Omental fat pad (tissue), 4 donors: Measurements from ENCODE around the gene ZNF526. TPM values are rescaled to one million over a fixed set of nuclear protein-coding genes. Genes with fewer than 3 reads are reported as not detected.

Experiments
- ATAC-seq: fragments of 150-250 bp; one replicate; pipeline ENCODE4 v1.9.1; 2016; ENCODE audit warnings: mild to moderate bottlenecking, moderate library complexity; ENCODE audit not compliant: low FRiP score
- DNase-seq: peaks from one replicate; pipeline ENCODE4 v3.0.0-alpha.2; 2019; ENCODE audit warnings: low spot score
- total RNA-seq, 4 donors: library from RNA; depleted of rRNA; stranded (reverse); fragments of >200 nt; gene quantifications; one replicate each; pipeline ENCODE4 v1.1.0, GENCODE V29; 2016
- TF ChIP-seq, protein P1 (sequence below), 3 donors: fragments of 450-650 bp; IDR thresholded peaks; one replicate each; pipeline ENCODE4 v1.5.1; 2016 to 2017; ENCODE audit warnings: antibody characterized with exemption in 3 of 3, mild to moderate bottlenecking in 3 of 3, moderate library complexity in 2 of 3

Gene ZNF526
- total RNA-seq, 4 donors from 2014 or later, result 3.2 to 7.6 (median 5.7) TPM

DNA sequence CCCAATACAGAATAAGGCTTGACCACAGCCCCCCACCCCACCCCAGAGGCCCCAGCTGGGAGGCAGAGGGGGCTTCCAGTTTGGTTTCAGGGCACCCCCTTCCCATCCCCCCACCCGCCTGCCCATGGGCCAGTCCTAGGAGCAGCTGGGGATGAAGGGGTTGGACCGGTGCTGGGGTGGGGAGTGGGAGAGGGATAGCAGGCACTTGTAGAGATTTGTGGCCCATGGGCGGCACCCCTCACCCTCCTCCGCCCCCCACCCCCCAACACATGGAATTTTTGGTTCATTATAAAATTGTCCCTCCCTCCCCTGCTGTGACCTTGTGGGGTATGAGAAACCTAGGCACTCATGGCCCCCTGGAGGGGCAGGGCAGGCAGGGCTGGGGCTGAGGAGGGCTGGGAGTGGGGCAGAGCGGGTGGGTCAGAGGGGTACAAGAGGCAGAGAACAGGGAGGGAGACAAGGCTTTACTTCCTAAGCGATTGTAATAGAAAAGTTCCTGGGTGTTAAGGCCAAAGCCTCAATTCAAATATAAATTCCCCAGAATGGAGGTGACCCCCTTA, 27.6 kb downstream of the ZNF526 start:
- DNase-seq, result no peak
- TF ChIP-seq, protein P1, sequence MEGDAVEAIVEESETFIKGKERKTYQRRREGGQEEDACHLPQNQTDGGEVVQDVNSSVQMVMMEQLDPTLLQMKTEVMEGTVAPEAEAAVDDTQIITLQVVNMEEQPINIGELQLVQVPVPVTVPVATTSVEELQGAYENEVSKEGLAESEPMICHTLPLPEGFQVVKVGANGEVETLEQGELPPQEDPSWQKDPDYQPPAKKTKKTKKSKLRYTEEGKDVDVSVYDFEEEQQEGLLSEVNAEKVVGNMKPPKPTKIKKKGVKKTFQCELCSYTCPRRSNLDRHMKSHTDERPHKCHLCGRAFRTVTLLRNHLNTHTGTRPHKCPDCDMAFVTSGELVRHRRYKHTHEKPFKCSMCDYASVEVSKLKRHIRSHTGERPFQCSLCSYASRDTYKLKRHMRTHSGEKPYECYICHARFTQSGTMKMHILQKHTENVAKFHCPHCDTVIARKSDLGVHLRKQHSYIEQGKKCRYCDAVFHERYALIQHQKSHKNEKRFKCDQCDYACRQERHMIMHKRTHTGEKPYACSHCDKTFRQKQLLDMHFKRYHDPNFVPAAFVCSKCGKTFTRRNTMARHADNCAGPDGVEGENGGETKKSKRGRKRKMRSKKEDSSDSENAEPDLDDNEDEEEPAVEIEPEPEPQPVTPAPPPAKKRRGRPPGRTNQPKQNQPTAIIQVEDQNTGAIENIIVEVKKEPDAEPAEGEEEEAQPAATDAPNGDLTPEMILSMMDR (IDR thresholded peaks at IDR 0.05), result no peak

DNA sequence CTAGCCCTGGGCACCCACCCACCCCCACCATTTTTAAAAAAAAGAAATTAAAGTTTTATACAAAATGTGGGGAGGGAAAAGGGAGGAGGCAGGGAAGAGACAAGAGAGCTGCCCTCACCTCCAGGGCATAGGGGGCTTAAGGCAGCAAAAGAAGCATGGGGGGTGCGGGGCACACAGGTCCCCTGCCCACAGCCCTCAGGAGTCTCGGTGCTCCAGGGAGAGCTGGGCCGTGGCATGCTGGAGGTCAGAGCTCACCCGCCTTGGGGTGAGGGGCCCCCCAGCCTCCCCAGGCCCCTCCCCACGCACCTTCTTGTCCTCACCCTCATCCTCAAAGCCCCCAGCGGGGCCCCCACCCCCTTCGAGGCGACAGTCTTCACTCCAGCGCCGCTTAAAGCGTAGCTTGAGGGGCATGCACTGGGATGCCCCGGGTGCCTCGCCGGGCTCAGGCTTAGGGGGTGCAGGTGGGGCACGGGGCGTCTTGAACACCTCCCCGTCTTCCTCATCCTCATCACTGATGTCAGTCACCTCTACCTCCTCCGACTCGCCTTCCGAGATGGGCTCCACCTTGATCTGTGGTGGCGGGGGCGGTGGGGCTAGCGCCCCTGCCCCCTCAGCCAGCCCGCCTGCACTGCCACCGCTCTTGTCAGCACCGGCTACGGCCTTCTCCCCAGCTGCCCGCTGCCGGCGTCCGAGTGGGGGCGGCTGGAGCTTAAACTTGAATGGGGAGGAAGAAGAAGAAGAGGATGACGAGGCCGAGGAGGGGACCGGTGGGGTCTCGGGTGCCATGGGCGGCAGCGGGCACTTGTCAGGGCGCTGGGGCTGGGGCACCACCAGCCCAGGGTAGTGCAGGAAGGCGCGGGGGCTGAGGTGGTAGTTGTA, 28.4 kb downstream of the ZNF526 start:
- ATAC-seq (no peak), DNase-seq (no peak)
- TF ChIP-seq, protein P1 (IDR thresholded peaks at IDR 0.05), result no peak

More for the DNA sequence above, 27.6 kb downstream of the ZNF526 start:
- no peak for ATAC-seq

DNA sequence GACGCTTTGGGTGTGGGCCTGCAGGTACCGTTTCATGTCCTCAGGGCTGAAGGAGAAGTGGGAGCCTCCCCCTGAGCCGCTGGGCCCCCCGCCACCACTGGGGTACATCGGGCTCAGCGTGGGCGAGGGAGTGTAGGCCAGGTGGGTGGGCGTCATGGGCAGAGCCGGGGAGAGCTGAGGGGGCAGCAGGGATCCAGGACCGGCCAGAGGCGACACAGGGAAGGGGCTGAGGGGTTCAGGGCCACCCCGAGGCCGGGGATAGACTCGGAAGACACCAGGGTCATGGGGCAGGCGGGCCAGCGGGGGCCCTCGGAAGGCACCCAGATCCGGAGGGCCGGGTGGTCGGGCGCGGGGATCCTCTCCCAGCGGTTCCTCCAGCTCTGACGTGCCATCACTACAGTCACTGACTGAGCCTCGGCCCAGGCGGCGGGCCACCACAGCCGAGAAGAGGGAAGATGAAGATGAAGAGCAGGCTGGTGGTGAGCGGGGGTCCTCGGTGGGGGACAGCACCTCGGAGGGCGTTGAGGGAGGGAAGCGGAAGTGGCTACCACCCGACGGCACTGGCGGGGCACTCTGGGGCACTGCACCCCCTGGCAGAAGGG, 29.1 kb downstream of the ZNF526 start:
- ATAC-seq (no peak), DNase-seq (no peak)
- TF ChIP-seq, protein P1 (IDR thresholded peaks at IDR 0.05), result no peak

DNA sequence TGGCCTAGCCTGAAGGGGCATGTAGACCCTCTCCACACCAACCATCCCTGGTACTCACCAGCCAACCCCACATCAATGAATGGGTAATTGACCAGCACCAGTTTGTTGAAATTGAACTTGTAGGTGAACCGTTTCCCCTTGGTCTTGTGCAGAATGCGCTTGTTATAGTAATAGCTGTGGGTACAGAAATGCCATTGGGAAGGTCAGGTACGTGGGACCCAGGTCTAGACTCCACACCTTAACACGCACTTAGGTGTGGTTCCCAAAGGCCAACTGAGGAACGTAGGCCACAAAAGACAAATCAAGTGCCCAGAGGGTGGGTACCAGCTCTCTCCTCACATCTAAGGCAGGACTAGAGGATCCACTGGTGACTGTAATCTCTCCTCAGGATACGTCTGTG, 29.7 kb downstream of the ZNF526 start:
- TF ChIP-seq, protein P1 (IDR thresholded peaks at IDR 0.05), result no peak
- ATAC-seq (no peak), DNase-seq (no peak)

DNA sequence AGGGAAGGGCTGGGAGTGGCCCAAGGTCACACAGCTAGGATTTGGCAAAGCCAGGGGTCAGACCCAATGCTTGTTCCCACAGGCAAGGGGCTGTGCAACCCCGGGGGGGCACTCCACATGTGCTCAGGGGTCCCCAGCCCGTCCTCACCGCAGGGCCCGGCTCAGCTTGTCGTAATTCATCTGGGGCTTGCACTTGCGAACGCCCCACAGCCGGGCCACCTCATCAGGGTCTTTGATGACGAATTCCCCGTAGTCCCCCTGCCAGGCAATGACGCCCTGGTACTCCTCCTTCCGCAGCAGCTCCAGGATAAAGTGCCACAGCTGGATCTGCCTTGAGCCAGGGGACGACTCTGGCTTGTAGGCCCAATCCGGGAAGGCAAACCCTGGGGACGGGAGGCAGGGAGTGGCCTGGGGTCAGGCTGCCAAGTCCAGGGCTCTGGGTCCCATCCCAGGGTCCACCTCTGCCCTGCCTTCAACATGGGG, 30.1 kb downstream of the ZNF526 start:
- DNase-seq (no peak), ATAC-seq (no peak)
- TF ChIP-seq, protein P1 (IDR thresholded peaks at IDR 0.05), result no peak

DNA sequence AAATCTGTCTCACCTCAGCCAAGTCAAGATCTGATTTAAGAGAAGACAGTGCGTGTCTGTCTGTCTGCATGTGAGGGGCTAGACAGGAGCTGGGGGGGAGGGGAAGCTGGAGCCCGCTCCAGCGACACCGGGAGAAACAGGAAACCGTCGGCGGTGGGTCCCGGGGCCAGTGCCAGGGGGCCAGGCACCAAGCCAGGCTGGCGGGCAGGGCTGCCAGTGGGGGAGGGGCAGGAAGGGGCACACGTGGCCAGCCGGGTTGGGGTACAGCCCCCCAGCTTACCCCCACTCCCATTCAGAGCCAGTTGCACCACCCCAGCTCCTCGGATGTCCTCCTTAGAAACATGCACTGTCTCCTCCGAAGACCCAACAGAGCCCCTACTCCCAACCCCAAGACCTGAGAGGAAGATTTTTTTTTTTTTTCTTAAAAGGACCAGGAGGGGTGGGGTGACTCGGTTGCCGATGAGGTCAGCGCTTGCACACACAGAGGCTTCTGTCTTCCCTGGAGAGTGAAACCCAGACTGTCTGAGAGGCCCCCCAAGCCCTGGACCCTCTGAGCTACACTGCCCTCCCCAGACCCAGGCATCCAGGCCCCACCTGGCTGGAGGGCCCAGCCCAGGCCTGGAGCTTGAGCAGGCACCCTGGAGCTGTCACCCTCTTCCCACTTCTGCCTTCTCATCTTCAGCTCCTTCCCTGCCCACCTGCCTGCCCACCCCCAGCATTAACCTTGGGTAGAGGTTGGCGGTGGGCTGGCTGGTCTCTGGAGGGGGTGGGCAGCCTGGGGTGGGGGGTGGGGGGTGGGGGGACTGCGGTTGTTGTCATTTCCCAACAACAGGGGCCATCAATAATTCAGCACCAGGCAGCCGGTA, 30.8 kb downstream of the ZNF526 start:
- TF ChIP-seq, protein P1 (IDR thresholded peaks at IDR 0.05), result no peak

More for the DNA sequence above, 30.8 kb downstream of the ZNF526 start:
- ATAC-seq (no peak), DNase-seq (no peak)
